Measurements from ENCODE around the gene PKMYT1. TPM values are rescaled to one million over a fixed set of nuclear protein-coding genes. Genes with fewer than 3 reads are reported as not detected.

The PKMYT1 gene
- total and polyA plus RNA-seq, 9 of the 15 experiments (the other 6 are each of a cell fraction or from before 2014, with no cell fraction given), result 8.7 to 201 (median 37.8) TPM

DNA sequence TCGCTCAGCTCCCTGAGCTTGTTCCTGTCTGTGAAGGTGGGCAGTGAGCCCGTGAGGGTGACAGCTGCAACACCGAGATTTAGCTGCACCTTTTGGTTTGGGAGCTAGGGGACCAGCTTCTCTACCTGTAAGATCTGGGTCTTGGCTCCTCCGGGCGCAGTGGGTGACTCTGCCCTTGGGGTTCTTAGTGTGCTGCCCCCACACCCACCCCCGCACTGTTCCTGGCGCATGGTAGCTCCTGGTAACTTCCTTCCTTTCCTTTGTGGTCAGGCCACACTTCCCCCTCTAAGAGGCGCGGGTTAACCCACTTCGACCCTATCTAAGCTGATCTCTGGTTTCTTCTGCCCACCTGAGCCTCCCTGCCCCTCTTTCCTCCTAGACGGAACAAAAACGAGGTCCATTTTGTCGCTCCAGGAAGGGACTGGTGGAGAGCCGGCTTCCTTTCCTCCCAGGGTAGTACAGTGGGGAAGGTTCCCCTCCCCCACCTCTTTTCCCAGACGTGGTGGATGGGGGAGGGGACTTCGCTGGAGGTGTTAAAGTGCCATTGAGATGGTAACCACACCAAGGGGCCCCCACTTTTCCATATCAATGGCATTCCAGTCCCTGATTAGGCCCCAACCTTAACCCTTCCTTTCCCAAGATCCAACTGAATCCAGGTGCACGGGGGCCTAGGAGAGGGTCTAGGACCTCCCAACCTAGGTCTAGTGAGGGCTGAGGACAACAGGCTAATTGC, 27.9 kb upstream of the PKMYT1 start (continued):
- TF ChIP-seq MTA1 (IDR thresholded peaks at IDR 0.05; ENCODE audit: borderline replicate concordance) (peak; percentile 65; the same call in 1 of the 2 replicates), ZNF76 (CRISPR knock-in tag; IDR thresholded peaks at IDR 0.05; ENCODE audit: borderline replicate concordance) (no peak), SUPT5H (IDR thresholded peaks at IDR 0.05) (peak; percentile 47; the same call in 1 of the 2 replicates), SOX6 (IDR thresholded peaks at IDR 0.05) (peak; percentile 49; the same call in 1 of the 2 replicates), ELF1 (tag; IDR thresholded peaks at IDR 0.05) (peak; percentile 21; the same call in 1 of the 2 replicates), RBFOX2 (IDR thresholded peaks at IDR 0.05; ENCODE audit: low read depth, low read length) (peak; percentile 35; the same call in 1 of the 2 replicates), TAF7 (tag; IDR thresholded peaks at IDR 0.05) (peak; percentile 61; the same call in 1 of the 2 replicates)
- TF ChIP-seq, protein P1, sequence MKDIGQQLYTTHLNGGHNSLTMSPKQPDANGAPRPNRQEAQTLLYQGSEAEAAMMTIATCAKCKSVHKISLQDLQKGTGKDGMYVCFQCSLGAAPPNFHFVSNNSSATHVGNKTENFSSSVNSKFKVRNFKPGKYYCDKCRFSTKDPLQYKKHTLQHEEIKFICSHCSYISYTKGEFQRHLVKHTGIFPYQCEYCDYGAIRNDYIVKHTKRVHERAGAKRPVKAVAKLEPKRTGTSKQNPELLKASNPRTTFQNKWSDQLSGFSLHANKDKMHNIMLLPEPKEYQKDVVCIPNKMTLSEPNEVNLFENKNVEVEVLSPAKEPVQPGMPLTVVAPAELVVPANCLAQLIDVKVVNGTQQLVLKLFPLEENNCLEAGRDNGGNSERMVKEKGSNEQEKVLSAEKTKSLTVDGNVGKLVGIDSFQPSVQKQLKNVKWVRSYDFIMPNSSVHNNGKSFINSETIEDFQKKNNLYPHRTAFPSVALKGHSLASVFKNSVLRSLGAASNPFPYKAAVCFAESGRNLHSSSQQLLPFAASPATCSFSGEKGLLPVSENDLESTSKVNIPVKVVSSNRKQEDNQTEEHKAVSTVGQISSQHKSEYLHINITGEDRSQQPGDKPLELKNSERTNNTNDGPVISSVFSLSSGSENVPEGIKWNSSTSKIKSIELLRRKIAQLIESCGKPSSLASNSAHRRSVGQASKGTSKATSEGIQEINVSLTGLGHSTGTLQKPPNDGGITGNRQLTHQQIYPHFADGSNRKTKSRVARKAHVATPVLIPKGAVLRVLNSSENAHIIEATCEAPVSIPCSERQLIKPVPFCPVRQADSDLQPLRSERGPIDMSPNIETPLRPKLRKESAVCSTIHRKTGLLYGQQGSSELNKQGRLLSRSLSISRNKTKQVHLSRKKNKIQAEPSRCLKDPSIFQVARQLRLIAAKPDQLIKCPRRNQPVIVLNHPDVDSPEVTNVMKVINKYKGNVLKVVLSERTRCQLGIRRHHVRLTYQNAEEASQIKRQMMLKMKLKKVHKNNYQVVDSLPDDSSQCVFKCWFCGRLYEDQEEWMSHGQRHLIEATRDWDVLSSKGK (CRISPR knock-in tag; IDR thresholded peaks at IDR 0.05), result 0 out of 2 replicates have a peak, but pooled peaks have one; percentile 27
- TF ChIP-seq, protein P2, sequence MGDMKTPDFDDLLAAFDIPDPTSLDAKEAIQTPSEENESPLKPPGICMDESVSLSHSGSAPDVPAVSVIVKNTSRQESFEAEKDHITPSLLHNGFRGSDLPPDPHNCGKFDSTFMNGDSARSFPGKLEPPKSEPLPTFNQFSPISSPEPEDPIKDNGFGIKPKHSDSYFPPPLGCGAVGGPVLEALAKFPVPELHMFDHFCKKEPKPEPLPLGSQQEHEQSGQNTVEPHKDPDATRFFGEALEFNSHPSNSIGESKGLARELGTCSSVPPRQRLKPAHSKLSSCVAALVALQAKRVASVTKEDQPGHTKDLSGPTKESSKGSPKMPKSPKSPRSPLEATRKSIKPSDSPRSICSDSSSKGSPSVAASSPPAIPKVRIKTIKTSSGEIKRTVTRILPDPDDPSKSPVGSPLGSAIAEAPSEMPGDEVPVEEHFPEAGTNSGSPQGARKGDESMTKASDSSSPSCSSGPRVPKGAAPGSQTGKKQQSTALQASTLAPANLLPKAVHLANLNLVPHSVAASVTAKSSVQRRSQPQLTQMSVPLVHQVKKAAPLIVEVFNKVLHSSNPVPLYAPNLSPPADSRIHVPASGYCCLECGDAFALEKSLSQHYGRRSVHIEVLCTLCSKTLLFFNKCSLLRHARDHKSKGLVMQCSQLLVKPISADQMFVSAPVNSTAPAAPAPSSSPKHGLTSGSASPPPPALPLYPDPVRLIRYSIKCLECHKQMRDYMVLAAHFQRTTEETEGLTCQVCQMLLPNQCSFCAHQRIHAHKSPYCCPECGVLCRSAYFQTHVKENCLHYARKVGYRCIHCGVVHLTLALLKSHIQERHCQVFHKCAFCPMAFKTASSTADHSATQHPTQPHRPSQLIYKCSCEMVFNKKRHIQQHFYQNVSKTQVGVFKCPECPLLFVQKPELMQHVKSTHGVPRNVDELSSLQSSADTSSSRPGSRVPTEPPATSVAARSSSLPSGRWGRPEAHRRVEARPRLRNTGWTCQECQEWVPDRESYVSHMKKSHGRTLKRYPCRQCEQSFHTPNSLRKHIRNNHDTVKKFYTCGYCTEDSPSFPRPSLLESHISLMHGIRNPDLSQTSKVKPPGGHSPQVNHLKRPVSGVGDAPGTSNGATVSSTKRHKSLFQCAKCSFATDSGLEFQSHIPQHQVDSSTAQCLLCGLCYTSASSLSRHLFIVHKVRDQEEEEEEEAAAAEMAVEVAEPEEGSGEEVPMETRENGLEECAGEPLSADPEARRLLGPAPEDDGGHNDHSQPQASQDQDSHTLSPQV (IDR thresholded peaks at IDR 0.05), result peak; percentile 60; the same call in 1 of the 2 replicates
- TF ChIP-seq, protein P3, sequence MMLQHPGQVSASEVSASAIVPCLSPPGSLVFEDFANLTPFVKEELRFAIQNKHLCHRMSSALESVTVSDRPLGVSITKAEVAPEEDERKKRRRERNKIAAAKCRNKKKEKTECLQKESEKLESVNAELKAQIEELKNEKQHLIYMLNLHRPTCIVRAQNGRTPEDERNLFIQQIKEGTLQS (IDR thresholded peaks at IDR 0.05), result peak; percentile 31; the same call in 1 of the 2 replicates
- TF ChIP-seq, protein P3 (CRISPR knock-in tag; conservative IDR thresholded peaks at IDR 0.05), result no peak
- TF ChIP-seq, protein P4, sequence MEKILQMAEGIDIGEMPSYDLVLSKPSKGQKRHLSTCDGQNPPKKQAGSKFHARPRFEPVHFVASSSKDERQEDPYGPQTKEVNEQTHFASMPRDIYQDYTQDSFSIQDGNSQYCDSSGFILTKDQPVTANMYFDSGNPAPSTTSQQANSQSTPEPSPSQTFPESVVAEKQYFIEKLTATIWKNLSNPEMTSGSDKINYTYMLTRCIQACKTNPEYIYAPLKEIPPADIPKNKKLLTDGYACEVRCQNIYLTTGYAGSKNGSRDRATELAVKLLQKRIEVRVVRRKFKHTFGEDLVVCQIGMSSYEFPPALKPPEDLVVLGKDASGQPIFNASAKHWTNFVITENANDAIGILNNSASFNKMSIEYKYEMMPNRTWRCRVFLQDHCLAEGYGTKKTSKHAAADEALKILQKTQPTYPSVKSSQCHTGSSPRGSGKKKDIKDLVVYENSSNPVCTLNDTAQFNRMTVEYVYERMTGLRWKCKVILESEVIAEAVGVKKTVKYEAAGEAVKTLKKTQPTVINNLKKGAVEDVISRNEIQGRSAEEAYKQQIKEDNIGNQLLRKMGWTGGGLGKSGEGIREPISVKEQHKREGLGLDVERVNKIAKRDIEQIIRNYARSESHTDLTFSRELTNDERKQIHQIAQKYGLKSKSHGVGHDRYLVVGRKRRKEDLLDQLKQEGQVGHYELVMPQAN (IDR thresholded peaks at IDR 0.05; ENCODE audit: borderline replicate concordance), result peak; percentile 41; the same call in 1 of the 2 replicates
- TF ChIP-seq, protein P5, sequence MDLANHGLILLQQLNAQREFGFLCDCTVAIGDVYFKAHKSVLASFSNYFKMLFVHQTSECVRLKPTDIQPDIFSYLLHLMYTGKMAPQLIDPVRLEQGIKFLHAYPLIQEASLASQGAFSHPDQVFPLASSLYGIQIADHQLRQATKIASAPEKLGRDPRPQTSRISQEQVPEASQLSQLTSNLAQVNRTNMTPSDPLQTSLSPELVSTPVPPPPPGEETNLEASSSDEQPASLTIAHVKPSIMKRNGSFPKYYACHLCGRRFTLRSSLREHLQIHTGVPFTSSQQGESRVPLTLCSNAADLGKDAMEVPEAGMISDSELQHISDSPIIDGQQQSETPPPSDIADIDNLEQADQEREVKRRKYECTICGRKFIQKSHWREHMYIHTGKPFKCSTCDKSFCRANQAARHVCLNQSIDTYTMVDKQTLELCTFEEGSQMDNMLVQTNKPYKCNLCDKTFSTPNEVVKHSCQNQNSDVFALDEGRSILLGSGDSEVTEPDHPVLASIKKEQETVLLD (IDR thresholded peaks at IDR 0.05), result peak; percentile 48; the same call in 1 of the 2 replicates
